ENCODE data around the gene MBD5. TPM values are rescaled to one million over a fixed set of nuclear protein-coding genes. Genes with fewer than 3 reads are reported as not detected.

MBD5 gene
- polyA plus RNA-seq, 1 donor: 19.2 TPM

DNA sequence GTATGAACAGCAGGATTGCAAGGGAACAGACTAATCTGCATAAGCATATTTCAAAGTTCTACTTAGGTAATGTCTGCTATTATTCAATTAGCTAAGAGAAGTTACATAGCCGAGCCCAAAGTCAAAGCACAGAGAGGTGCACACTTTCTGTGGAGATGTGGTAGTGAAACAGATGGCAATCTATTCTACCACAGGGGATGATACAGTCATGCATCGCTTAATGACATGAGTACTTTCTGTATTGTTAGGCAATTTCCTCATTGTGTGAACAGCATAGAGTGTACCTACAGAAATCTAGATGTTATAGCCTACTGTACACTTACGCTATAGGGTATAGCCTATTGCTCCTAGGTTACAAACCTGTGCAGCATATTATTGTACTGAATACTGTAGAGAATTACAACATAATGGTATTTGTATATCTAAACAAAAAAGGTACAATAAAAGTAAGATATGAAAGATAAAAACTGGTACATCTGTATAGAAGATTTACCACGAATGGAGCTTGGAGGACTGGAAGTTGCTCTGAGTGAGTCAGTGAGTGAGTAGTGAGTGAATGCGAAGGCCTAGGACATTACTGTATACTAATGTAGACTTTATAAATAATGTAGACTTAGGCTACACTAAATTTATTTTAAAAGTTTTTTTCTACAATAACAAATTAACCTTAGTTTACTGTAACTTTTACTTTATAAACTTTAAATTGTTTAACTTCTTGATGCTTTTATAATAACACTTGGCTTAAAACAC, 197.6 kb downstream of the MBD5 start:
- DNase-seq (ENCODE audit: low read depth): no peak

DNA sequence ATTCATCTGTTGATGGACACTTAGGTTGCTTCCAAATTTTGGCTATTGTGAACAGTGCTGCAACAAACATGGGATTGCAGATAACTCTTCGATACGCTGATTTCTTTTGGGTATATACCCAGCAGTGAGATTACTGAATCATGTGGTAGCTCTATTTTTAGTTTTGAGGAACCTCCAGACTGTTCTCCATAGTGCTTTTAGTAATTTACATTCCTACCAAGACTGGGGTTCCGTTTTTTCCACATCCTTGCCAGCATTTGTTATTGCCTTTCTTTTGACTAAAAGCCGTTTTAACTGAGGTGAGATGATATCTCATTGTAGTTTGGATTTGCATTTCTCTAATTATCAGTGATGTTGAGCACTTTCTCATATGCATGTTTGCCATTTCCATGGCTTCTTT, 200.3 kb downstream of the MBD5 start:
- DNase-seq (ENCODE audit: low read depth): no peak

DNA sequence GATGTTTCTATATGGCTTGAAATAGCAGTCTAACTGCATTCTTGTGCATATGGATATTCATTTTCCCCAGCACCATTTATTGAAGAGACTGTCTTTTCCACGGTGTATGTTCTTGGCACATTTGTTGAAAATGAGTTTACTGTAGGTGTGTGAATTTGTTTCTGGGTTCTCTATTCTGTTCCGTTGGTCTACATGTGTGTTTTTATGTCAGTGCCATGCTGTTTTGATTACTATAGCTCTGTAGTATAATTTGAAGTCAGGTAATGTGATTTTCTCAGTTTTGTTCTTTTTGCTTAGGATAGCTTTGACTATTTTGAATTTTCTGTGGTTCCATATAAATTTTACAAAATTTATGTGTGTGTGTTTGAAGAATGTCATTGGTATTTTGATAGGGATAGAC, 201.0 kb downstream of the MBD5 start:
- DNase-seq (ENCODE audit: low read depth): no peak

DNA sequence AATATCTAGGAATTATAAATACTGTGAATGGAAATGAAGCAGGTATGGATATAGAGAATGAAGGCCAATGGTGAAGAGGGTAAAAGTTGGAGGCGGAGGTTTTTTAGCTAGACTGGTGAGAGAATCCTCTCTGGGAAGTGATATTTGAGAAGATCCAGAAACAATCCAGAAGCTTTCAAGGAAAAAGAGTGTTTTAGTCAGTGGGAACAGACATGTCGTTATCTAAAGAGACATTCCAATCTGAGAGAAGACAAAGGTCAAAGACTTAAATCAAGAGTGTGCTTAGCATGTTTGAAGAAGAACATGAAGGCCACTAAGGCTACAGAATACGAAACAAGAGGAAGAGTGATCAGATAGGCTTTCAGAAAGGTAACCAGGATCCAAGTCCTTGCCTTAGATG, 211.0 kb downstream of the MBD5 start:
- DNase-seq (ENCODE audit: low read depth): no peak

DNA sequence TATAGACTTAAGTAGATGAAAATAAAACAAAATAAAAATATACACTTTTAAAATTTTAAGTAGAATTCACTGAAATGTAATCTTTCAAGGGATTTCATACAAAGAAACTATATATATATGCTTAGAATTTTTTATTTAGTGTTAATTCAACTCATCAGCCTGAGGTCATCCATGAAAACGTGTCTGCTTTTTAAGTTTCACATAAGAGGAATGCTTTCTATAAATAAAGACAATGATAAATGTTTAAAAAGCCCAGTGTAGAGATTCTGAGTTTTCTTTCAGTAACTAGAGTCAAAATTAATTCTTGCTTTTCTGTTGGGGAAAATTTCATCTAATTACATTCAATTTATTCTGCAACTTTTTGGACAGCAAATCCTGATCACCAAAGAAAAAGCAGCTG, 213.3 kb downstream of the MBD5 start:
- no peak for DNase-seq (ENCODE audit: low read depth)

DNA sequence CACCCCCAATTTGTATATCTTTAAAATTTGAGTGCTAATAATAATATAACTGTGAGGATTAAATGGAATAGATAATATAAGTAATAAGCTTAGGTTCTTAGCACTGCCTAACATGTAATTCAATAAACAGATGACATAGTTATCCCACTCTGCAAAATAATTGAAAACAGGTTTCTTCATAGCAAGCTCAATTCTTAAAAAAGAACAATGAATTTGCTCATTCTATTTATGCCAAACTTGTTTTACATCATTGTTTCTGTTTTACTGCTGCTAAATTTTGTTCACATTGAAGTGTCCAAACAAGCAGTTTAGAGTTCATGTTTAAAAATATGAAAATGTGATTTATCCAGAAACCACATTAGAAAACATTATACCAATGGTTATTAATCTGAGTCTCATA, 217.0 kb downstream of the MBD5 start:
- peak; percentile 31 for DNase-seq (ENCODE audit: low read depth)

DNA sequence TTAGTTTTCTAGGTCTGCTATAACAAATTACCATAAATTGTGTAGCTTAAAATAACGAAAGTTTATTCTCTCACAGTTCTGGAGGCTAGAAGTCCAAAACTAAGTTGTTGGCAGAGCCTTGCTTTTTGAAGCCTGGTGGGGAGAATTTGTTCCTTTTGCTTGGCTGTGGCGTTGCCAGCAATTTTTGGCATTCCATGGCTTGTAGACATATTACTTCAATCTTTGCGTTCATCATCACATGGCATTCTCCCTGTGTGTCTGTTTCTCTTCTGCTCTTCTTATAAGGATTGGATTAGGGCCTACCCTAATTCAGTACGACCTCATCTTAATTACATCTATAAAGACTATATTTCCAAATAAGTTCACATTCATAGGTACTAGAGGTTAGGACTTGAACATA, 217.7 kb downstream of the MBD5 start:
- no peak for DNase-seq (ENCODE audit: low read depth)

DNA sequence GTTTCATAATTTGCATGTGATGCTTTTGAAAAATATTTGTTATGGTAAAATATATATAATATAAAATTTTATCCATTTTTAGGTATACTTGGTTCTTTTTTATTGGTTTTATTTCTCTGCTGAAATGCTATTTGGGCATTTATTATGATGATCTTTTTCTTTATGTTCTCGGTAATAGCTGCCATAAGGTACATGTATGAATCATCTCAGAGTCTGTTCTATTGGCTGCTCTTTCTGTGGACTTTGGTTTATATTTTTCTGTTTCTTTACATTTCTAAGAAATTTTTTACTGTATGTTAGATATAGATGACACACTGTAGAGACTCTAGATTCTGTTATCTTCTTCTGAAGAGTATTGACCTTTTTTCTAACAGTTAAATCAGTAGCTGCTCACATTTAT, 219.9 kb downstream of the MBD5 start:
- DNase-seq (ENCODE audit: low read depth): no peak

DNA sequence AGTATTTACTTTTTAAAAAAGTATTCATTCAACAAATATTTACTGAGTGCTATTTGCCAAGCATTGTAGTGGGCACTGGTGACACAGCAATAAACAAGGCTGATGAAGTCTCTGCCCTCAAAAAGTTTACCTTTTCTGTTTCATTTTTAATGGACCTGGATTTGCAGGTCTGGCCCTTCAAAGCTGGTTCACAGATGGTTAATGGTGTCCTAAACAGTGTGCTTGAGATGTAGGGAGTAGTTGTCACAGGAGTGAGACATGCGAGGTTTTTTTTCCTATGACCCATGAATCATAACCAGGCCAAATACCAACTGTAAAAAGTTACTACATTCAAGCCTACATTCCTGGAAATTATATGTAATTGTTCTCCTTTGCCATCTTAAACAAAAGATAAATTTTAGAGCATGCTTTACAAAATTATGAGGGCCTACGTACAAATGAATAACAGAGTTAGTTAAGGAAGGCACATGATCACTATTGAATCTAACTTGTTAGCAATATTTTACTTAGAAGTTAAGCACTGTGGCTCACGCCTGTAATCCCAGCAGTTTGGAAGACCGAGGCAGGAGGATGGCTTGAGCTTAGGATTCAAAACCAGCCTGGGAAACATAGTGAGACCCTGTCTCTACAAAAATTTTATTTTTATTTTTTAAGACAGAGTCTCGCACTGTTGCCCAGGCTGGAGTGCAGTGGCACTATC, 223.9 kb downstream of the MBD5 start:
- no peak for DNase-seq (ENCODE audit: low read depth)

DNA sequence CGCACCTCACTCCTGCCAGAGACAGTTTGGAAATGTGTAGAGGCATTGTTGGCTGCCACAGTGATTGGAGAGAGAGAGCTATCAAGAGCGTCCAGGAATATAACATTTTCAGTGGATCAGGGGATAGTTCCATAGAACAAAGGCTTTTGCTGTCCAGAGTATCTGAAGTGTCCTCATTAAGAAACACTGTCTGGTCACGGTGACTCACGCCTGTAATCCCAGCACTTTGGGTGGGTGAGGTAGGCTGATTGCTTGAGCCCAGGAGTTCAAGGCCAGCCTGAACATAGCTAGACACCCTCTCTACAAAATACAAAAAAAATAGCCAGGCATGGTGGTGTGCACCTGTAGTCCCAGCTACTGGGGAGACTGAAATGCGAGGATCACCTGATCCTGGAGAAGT, 231.1 kb downstream of the MBD5 start:
- DNase-seq (ENCODE audit: low read depth): no peak

DNA sequence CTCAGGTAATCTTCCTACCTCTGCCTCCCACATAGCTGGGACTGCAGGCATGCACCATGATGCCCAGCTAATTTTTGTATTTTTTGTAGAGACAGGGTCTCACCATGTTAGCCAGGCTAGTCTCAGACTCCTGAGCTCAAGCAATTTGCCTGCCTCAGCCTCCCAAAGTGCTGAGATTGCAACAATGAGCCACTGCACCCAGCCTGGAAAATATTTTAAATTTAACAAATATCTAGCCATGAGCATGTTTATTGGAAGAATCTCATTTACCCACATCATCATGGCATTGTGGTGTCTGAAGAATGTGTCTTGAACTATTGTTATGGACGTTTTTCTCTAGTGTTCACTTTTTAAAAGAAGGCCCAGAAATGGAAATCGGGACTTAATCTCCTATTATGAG, 231.8 kb downstream of the MBD5 start:
- no peak for DNase-seq (ENCODE audit: low read depth)

DNA sequence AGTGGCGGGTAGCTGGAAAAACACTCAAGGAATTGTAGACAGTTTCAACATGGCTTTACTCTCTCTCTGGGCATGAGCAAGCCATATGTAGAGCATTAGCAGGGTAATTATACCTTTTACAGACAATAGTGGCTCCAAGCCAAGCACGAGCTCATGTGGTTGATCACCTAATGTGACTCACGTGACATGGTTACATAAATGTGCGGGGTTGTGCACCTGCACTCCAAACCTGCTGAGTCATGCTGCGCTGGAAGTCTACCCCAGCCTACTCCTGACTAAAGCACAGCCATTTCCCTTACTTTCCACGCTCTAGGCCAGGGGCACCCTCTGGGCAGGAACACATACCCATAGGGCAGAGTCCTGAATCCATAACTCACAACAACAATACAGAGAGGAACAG, 232.8 kb downstream of the MBD5 start:
- DNase-seq (ENCODE audit: low read depth): no peak

DNA sequence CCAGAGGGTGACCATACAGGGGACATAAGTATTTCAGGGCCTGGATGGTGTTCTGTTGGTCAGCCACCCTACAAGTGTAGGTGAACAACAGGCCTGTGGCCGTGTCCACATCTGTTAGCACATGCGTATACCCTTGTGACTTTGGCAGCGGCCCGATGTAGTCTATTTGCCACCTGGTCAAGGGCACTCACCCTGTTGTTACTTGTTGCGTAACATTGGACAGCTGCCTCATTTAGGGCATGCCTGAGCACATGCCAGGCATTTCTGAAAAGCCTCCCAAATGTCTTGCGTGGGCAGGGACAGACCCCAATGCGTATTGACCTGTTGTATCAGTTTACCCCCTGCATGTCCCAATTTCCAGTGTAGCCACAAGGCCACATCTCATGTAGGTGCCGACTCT, 235.0 kb downstream of the MBD5 start:
- no peak for DNase-seq (ENCODE audit: low read depth)

DNA sequence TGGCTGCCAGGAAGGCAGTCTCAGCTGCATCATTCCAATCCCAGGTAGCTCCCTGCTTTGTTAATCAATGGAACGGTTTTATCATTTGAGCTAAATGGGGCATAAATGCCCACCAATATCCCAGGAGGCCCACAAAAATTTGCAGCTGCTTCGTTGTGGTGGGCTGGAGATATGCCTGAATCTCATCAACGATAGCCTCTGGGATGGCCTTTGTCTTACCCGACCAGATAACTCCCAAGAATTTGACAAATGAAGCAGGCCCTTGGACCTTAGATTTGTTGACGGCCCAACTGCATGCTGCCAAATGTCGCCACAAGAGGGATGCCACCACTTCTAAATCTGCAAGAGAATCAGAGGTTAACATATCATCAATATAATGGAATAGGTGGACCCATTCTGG, 236.4 kb downstream of the MBD5 start:
- DNase-seq (ENCODE audit: low read depth): no peak

DNA sequence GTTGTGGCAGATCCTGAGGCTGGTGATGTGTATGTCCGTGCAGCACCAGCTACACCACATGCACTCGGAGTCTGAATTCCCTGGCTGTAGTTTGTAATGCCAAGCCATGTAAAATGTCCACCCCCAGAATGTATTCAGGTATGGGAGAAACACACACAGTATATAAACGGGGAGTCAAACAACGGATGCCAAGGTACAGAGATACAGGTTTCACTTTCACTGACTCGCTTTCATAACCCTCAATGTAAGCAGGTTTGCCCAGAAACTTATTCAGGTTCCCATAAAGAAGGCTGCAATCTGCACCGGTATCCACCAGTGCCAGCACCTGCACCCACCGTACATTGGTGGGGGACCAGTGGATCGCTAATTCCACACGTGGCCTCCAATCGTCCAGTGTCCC, 237.2 kb downstream of the MBD5 start:
- no peak for DNase-seq (ENCODE audit: low read depth)

DNA sequence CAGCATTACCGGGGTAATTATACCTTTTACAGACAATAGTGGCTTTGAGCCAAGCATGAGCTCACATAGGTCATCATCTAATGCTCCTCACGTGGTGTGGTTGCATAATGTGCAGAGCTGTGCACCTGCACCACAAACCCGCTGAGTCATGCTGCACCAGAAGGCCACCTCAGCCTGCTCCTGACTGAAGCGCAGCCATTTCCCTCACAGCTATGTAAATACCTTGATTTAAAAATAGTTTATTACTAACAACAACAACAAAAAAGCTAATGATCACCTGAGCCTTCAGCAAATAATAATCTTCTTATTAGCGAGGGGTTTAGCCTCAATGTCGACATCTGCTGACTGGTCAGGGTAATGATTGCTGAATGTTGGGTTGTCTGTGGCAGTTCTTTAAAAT, 238.8 kb downstream of the MBD5 start:
- no peak for DNase-seq (ENCODE audit: low read depth)

DNA sequence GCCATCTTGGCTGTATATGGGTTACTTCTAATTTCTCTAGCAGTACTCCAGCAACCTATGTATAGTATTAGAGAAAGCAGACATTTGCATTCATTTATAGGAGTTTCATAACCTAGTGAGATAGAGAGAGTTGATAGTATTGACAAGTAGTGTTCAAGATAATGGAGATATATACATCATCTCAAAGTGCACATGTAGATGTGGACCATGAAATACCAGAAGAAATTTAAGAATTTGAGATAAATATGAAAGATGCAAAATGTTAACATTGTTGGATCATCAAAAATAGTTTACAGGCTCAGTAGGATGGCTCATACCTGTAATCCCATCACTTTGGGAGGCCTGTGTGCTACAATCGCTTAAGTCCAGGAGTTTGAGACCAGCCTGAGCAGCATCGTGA, 243.0 kb downstream of the MBD5 start:
- DNase-seq (ENCODE audit: low read depth): no peak

DNA sequence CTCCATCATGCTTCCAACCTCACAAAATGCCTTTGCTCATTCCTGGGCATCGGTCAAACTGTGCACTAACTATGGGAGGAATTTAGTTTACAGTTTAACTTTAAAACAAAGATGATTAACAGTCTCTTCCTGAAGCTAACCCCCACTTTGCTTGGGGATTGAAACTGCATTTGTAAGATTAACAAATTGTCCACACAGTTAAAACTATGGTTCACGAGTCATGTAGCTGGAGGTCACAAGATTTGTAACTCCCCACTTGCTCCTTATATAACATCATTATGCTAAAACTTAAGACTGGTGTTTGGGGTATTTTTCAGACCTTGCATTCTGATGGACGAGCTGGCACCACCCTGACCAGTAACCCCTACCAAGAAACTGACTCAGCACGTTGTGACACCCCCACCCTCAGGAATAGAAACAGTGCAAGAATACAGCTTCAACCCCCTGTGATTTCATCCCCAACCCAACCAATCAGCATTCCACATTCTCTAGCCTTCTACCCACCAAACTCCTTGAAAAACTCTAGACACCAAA, 252.3 kb downstream of the MBD5 start:
- DNase-seq (ENCODE audit: low read depth): no peak

DNA sequence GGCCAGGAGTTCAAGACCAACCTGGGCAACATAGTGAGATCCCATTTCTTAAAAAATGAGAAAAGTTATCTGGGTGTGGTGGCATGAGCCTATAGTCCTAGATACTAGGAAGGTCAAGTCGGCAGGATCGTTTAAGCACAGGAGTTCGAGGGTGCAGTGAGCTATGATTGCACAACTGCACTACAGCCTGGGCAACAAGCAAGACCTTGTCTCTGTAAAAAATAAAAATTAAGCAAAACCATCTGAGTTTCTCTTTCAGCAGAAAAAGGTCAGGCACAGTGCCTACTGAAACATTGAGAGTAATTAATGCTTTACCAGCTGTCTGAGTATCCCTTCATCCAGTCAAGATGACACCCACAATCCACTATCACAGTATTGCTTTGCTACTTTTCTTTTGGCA, 258.3 kb downstream of the MBD5 start:
- DNase-seq (ENCODE audit: low read depth): no peak

DNA sequence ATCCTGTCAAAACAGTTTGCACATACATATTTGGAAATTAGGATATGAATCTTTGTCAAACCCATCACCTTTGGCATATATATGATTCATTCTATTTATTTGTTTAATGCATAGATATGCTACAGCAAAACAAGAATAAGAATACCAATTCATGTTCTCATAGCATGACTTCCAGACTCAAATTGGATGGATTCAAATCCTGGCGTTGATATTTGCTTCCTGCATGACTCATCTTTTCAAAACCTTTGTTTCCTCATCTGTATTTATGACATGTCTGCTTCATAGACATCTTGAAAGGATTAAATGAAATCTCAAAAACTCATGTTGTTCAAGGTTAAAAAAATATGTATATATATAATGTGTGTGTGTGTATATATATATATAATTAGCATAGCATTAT, 261.3 kb downstream of the MBD5 start:
- no peak for DNase-seq (ENCODE audit: low read depth)

DNA sequence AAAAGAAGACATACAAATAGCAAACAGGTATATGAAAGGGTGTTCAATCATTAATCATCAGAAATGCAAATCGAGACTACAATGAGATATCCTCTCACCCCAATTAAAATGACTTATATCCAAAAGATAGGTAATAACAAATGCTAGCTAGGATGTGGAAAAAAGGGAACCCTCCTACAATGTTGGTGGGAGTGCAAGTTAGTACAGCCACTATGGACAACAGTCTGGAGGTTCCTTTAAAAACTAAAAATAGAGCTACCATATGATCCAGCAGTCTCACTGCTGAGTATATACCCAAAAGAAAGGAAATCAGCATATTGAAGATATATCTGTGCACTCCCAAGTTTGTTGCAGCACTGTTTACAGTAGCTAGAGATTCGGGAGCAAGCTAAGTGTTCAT, 271.5 kb downstream of the MBD5 start:
- DNase-seq (ENCODE audit: low read depth): no peak

DNA sequence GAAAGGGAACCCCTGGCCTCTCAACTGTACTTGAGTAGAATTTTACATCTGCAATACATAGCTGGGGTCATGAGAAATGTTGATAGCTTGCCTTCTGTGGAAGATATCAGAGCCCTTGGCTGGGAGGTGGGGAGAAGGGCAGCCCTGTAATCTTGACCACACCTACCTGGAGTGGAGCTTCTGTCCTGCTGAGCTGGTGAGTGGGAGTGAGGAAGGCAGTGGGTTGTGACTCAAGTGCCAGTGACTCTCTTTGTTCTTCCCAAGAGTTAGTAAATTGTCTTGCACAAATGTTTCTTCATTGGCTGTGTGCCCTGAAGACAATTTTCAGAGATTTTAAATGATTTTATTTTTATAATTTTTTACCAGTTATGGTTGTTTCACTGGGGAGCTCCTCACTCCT, 277.3 kb downstream of the MBD5 start:
- no peak for DNase-seq (ENCODE audit: low read depth)

DNA sequence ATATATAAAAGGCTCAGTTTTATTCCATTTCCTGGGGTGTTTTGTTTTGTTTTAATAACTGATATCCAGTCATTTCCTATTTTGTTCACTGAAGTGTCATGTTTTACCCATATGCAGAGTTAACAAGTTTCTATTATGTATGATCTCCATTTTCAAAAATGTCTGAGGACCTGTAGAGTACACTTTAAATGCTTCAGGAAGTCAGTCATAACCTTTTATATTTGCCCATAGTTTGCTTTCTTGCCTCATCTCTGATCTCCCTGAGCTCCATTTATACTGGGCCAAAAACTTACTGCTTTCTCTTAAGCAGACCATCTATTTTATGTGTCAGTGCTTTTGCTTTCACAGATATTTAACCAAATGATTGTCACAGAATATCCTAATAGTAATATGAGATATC, 278.7 kb downstream of the MBD5 start:
- DNase-seq (ENCODE audit: low read depth): no peak

DNA sequence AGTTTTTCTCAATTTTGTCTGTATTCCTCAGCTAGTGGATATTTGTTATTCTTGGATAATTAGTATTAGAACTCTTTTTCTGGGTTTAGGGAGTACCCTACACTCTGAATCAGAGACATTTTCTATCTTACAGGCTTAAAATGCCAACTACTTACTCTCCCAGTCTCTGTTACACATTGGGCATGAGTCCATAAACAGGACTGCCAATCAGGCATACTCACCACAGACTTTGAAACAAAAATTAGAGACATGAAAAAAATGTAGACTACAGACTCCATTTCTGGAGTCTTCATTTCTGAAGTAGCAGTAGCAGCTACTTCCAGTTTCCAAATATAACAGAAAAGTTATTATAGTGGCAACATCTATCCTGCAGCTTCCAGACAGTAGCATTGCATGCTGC, 279.7 kb downstream of the MBD5 start:
- no peak for DNase-seq (ENCODE audit: low read depth)

Measured in forelimb muscle (tissue), 1 donor.